GM19043 (cell line): ENCODE measurements around the gene SLC26A4.

Source experiments
- ATAC-seq: cut with Tn5 transposase; IDR thresholded peaks from one replicate; pipeline ENCODE4 v1.9.1; 2021; ENCODE audit warnings: low read depth; ENCODE audit not compliant: unreplicated experiment

The SLC26A4 gene

DNA sequence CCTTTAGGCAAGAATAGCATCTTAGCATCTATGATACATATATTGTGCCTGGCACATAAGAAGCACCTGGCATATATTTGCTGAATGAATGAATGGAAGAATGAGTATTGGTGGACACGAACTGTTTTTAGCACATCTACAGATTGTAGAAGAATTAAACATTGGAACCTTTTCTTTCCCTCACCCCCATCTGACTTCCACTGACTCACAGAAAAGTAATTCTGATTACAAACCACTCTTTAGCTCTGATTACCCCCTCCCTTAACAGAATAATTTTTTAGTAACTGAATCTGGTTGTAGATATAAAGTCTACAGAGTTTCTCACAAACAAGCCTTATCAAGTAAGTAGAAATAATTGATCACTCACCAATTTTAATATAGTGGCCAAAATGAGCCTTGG is 31.9 kb downstream of the SLC26A4 start:
- ATAC-seq: no peak

DNA sequence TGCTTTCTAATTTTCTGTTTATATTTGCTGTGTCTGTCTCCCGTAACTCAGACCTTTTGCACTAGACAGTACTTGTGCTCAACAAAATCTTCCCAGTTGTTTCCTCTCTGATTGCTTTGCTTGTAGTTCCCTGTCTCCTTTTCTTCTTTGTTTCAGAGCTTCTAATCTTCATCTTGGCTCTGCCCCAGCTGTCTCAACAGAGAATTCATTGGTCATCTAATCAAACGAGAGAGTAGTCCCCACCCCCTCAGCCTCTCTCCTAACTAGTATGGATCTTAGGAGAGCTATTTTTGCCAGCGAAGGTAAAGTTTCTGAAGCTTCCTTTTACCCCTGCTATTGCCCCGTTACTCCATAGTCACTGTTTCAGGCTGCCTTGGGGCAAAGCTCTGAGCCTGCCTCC is 32.8 kb downstream of the SLC26A4 start:
- ATAC-seq: no peak

DNA sequence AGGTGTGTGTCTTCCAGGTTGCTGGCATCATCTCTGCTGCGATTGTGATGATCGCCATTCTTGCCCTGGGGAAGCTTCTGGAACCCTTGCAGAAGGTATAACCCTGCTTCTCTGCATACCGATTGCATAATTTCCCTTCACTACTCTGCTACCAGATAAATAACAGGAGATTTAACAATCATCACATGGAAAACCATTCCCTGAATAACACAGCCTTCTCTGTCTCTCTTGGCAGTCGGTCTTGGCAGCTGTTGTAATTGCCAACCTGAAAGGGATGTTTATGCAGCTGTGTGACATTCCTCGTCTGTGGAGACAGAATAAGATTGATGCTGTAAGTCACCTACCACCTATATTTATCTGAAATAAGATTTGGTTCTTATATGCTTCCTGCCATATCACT is 33.8 kb downstream of the SLC26A4 start:
- ATAC-seq: no peak

DNA sequence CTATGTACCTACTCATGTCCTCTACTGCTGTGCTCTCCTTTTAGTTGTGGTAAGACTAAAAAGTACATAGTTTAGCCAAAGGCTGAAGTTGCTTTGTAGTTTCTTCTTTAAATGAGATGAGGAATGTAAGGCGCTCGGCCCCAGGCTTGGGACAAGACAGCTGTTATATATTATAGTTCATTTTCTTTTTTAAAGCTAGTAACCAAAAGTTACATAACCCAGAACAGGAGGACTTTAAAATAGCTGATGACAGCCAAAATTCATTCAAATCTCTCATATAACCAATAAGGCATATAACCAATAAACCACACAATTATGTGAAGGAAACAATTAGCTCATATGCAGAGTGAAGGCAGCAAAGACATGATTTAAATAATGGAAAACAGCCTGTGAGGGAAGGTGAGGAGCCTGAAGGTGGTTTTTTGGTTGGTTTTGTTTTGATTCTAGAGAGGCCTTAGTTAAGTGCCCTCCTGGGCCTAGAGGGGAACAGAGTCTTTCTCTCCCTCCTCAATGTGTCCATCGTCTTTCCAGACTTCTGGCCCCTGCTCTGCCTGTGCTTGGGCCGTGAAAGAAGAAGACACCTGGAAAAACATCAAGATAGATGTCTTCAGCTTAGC is 35.8 kb downstream of the SLC26A4 start:
- no peak for ATAC-seq

DNA sequence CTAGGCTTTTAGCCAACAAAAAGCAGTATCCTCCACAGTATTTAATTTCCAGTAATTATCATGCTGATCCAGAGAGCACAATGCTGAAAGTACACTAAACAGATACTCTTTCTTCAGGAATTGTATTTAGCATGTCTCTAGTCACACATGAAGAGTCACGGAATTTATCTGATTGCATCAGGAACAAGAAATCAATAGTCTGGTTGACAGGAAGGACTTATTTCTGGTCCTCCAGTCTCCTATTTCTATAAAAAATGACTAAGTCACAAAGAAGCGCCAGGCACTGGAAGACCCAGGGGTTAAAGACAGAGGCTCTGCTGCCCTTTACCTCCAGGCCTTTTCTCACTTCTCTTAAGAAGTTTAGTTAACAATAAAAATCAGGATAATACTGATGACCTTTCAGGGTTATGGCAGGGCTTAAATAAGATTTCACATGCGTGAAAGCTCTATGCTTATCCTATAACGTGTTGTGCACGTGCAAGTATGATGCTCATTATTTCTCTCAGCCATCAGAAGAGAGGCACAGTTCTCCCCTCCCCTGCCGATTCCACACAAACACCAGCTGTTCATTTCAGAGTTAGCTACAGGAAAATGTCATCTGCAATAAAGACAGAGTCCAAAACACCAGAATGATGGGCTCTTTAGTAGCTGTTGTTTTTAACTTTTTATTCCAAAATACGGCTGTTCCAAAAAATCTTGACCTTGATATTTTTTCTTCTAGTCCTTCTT is 36.9 kb downstream of the SLC26A4 start:
- ATAC-seq: no peak

DNA sequence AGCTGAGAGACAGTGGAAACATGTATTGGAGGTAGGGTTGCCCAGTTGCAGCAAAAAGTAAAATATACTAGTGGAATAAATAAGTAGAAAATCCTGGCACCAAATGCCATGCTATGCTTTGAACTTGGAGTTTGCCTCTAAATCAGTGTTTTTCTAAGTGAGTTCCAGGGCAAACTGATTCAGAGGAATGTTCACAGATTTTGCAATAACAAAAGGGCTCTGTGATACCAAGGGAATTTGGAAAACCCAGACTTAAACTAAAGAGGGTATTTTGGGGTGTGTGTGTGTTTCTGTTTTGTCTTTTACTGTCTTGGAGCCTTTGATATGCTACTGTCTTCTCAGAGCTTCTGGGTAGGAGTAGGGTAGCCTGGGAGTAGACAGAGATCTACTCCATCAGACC is 39.9 kb downstream of the SLC26A4 start:
- ATAC-seq: no peak

DNA sequence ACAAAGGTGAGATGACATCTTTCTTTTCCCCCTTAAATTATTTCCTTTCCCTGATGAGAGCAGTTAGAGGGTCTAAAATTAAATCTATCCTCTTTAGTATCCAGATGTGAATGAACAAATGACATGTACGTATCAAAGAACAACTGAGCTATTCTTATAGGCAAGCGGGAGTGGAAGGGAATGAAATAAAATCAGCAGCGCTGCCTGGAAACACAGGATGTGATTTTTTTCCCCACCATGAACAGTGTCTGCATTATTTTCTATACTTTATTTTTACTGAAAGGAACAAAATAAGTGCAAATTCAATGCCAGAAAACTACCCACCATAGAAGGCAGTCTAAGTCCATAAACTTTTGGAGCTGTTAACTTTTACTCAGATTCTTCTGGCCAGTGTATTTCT is 40.6 kb downstream of the SLC26A4 start:
- ATAC-seq: no peak

DNA sequence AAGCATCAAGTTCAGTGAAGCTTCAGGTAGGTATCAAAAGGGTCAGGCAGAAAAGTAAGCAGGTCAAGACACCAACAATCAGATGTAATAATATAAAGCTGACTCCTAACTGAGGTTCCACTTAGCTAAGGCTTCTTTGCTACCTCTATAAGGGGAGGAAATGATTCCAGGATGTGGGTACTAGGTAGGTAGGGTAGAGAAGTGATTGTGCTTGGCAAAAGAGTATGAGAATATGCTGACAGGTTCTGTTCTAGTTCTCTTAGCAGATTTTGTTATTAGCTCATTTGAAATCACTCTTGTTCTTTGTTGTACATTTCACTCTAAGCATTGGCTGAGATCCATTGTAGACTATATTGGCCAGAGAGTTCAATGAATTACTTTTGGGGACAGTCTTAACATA is 42.6 kb downstream of the SLC26A4 start:
- no peak for ATAC-seq

DNA sequence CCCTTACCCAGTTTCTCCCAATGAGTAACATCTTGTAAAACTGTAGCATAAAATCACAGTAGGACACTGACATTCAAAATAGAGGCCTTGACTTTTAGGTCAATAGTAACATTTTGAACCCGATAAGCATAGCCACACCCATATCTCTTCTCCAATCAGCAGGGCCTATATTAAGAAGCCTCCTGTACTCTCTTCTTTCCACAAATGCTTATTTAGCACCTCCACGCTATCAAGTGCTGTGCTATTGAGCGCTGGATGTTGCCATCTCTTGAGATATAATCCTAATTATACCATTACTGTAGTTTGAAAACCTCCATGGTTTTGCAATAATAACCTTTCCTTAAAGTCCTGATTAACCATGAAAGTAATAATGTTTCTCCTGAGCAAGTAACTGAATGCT is 43.2 kb downstream of the SLC26A4 start:
- no peak for ATAC-seq

DNA sequence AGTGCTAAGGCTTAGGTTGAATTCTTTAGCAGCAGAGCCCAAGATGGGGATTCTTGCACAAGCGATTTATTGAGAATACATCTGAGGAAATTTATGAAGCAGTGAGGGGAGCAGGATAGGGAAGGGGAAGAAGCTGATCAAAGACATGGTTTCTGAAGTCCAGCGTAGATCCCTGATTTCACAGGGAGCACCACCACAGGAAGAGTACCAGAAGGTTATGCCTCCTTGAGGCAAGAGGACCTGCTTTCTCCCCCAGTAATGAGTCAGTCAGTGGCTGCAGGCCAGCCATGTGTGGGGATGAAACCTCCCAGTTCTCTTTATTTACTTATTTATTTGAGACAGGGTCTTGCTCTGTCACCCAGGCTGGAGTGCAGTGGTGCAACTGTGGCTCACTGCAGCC is 48.3 kb downstream of the SLC26A4 start:
- no peak for ATAC-seq

DNA sequence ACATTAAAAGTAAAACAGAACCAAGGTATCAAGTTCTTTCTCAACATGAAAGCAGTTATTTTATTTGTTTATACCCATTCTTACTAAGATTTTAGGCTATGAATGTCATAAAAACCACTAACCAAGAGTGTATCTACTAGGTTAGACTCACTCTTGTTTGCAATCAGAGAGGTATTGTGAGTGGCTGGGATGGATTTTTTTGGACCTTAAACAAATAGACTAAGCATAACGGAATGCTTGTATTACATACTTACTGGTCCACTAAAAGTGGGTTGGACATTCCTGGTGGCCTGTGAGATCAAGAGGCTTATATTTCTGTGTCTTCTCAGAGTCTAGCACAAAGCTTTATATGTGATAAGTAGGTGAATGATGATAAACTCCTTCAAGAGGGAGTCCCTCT is 50.7 kb downstream of the SLC26A4 start:
- no peak for ATAC-seq

DNA sequence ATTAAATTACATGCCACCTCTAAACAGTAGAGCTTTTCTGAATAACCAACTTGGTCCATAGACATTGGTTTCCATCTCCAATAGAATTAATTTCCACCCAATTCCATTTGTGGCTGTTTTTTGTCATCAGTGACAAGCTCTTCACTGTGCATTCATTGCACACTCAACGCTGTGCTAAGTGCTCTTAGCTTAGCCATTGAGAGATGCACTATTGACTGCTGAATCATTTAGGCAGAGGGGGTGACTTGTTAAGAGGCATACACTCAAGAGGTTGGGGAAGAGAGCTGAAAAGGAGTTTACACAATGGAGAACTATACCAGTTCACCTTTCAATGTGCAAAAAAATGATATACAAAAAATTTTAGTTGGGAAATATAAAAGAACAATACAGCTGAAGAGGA is 51.4 kb downstream of the SLC26A4 start:
- ATAC-seq: no peak

DNA sequence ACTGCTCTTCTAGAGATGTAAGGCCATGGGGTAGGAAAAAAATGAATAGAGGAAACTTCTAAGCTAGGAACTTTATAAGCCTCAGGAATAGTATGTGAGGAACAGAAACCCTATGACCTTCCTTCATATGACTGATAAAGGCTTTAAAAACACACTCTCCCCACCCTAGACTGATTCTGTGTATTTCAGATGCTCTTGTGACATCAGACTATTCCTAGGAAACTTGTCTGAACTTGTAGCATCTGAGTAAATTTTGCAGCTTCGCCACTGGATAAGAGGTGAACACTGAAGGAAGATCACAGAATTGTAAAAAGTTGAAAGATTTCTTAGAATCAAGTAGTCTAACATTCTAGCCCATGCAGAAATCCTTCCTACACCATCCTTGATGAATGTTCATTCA is 52.3 kb downstream of the SLC26A4 start:
- no peak for ATAC-seq

DNA sequence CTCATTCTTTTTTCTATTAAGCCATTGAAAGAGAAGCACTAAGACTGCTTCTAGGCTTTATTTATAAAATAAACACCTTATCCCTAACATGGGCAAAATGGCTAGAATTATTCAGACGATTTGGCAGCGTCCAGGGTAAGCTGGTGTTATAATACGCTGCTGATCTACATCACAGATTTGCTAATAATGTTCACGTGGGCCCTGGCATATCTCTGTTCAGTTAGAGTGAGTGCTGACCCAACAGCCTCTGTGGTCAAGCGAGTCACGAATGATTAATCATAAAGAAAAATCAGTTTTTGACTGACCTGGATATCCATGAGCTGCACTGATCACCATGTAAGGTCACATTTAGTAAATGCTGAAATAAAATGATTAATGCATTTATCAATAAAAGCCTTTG is 54.9 kb downstream of the SLC26A4 start:
- no peak for ATAC-seq

DNA sequence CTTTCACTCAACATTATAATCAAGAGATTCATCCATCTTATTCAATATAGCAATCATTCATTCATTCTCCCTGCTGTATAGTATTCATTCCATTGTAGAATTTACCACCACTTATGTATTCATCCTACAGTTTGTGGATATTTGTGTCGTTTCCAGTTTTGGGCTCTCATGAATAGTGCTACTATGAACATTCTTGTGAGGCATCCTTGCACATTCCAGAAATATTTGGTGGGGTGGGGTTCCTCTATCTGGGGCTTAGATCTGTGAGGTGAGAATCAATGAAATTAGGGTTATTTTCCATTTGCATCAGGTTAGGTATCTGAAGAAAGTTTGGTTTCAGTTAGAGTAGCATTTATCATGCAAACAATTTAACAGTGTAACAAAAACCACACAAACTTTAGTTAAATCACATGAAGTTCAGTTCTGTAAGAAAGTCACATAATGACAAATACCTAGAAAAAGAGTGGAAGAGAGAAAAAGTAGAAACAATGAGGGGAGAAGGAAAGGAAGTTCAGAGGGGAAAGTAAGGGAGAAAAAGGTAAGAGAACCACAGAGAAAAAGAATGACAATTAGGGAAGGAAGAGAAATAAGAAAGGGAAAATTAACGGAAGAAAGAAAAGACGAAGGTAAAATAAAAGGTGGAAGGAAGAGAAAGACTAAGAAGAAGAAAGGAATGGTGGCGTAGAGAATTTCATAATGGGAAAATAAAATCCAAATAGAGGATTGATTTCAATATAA is 58.0 kb downstream of the SLC26A4 start:
- ATAC-seq: no peak

DNA sequence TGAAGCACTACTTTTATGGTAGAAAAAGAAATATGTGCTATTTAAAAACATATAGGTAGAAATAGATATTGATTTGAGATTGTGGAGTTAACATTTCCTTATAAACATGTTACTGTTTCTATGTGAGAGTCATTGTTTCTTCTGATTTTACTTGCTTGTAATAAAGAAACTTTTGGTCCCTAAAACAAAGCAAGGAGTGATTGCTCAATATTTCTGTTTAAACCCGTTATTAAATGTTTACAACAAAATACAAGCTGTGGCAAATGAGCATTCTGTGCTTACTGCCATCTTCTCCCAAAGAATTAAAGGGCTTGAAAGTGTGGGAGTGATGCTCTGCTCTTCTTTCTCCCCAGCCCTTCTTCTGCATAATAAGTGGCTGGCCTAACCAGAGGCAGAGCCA is 60.7 kb downstream of the SLC26A4 start:
- no peak for ATAC-seq

DNA sequence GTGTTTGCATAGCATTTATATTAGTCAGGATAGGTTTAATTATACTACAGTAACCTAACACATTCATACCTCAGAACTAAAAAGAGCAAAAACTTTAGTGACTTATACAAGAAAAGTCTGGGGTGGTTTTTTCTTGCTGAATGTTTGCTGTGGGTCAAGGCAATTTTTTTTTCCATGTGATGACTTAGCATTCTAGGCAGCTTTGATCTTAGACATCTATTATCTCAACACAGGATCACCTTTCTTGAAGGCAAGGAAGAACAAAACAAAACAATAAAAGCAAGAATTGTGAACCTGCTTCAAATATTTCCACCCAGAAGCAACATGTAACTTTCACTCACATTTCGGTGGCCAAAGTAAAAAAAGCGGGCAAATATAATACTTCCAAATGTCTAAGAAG is 62.6 kb downstream of the SLC26A4 start:
- ATAC-seq: no peak

DNA sequence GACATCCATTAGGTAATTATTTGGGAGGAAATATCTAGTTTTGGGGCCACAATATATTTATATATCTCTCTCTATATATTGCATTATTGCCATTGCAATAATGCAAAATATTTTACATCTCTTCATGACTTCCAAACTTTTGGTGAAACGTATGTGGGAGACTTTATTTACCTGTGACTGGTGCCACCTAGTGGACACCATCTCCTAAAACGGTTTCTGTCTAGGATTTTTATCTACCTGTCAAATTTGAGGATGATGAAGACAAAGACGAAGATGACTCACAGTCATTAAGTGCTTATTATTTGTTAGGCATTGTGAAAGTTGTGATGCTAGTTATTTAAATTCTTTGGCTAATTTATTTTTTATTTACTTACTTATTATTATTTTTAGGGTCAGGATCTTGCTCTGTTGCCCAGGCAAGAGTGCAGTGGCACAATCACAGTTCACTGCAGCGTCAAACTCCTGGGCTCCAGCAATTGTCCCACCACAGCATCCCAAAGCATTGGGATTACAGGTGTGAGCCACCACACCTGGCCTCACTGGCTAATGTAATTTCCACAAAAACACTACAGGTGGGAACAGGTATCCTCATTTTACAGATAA is 64.6 kb downstream of the SLC26A4 start:
- ATAC-seq: no peak

DNA sequence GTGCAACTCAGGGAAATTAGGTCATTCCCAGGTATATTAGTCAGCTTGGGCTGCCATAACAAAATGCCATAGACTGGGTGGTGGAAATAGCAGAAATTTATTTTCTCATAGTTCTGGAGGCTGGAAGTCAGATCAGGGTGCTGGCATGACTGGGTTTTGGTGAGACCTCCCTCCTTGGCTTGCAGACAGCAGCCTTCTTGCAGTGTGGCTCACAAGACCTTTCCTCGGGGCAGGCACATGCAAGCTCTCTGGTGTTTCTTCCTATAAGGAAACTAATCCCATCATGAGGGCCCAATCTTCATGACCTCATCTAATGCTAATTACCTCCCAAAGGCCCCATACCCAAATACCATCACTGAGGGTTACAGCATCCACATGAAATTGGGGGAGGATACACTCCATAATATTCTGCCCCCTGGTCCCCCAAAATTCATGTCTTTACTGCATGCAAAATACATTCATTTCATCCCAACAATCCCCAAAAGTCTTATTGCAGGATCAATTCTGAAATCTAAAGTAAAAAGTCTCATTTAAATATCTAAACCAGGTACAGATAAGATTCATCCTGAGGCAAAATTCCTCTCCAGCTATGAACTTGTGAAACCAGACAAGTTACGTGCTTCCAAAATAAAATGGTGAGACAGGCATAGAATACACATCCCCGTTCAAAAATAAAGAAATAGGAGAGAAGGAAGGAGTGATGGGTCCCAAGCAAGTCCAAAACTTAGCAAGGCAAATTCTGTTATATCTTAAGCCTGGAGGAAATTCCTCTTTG is 65.9 kb downstream of the SLC26A4 start:
- ATAC-seq: no peak

DNA sequence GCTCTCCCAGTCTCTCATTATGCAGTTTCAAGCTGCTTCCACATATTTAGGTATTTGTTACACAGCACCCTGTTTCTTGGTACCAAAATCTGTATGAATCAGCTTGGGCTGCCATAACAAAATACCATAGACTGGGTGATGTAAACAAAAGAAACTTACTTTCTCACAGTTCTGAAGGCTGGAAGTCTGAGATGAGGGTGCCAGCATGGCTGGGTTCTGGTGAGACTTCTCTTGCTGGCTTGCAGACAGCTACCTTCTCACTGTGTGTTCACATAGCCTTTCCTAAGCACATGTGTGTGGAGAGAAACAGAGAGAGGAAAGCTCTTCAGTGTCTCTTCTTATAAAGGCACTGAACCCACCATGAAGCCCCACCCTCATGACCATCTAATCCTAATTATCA is 67.6 kb downstream of the SLC26A4 start:
- no peak for ATAC-seq
